BE2C (cell line): ENCODE measurements around the gene CYP26C1.

Source experiments
- DNase-seq: peaks from one replicate; pipeline ENCODE4 v3.0.0-alpha.2; 2020
- H3K27me3 ChIP-seq: fragments of 250-450 bp; sonication (Bioruptor Pico); 2 replicates; pipeline ENCODE4 v1.5.1; 2020; ENCODE audit warnings: mild to moderate bottlenecking
- H3K36me3 ChIP-seq: fragments of 250-450 bp; sonication (Bioruptor Pico); 2 replicates; pipeline ENCODE4 v1.5.1; 2020; ENCODE audit warnings: mild to moderate bottlenecking
- H3K4me1 ChIP-seq: fragments of 250-450 bp; sonication (Bioruptor Pico); 2 replicates; pipeline ENCODE4 v1.5.1; 2020
- H3K4me3 ChIP-seq: 2 replicates; pipeline ENCODE4 v1.5.1; 2011; ENCODE audit warnings: low read depth, low read length
- H3K9me3 ChIP-seq: fragments of 250-450 bp; sonication (Bioruptor Pico); 2 replicates; pipeline ENCODE4 v1.5.1; 2020
- TF ChIP-seq, protein P1 (sequence below): IDR thresholded peaks from 2 replicates; pipeline ENCODE4 v1.5.1; 2012; ENCODE audit warnings: mild to moderate bottlenecking, low read depth, low read length

Gene CYP26C1

DNA sequence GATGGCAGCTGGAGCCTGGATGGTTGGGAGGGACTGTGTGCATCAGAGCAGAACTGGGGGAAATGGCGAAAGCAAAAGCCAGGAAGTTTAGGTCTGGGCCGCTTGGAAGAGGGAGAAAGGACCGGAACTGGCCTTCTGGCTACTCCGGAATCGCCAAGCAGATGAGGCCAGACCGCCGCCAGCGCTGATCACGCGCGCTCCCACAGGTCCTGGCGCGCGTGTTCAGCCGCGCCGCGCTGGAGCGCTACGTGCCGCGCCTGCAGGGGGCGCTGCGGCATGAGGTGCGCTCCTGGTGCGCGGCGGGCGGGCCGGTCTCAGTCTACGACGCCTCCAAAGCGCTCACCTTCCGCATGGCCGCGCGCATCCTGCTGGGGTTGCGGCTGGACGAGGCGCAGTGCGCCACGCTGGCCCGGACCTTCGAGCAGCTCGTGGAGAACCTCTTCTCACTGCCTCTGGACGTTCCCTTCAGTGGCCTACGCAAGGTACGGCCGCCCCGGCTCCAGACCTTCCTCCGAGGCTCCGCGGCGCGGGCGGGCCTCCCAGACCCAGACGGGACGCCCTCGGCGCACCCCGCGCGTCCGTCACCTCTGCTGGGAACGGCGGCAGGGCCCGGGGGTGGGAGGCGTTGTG is 2.0 kb downstream of the CYP26C1 start:
- Histone ChIP-seq H3K9me3 (no peaks in the 10 kb centered on the region), H3K36me3 (no peaks in the 10 kb centered on the region), H3K27me3 (peaks cover 27% of the 10 kb centered on the region), H3K4me3 (no peak overlapping the region), H3K4me1 (no peaks in the 10 kb centered on the region)
- DNase-seq: no peak
- TF ChIP-seq, protein P1, sequence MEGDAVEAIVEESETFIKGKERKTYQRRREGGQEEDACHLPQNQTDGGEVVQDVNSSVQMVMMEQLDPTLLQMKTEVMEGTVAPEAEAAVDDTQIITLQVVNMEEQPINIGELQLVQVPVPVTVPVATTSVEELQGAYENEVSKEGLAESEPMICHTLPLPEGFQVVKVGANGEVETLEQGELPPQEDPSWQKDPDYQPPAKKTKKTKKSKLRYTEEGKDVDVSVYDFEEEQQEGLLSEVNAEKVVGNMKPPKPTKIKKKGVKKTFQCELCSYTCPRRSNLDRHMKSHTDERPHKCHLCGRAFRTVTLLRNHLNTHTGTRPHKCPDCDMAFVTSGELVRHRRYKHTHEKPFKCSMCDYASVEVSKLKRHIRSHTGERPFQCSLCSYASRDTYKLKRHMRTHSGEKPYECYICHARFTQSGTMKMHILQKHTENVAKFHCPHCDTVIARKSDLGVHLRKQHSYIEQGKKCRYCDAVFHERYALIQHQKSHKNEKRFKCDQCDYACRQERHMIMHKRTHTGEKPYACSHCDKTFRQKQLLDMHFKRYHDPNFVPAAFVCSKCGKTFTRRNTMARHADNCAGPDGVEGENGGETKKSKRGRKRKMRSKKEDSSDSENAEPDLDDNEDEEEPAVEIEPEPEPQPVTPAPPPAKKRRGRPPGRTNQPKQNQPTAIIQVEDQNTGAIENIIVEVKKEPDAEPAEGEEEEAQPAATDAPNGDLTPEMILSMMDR: peak; percentile 15; the same call in 1 of the 2 replicates

DNA sequence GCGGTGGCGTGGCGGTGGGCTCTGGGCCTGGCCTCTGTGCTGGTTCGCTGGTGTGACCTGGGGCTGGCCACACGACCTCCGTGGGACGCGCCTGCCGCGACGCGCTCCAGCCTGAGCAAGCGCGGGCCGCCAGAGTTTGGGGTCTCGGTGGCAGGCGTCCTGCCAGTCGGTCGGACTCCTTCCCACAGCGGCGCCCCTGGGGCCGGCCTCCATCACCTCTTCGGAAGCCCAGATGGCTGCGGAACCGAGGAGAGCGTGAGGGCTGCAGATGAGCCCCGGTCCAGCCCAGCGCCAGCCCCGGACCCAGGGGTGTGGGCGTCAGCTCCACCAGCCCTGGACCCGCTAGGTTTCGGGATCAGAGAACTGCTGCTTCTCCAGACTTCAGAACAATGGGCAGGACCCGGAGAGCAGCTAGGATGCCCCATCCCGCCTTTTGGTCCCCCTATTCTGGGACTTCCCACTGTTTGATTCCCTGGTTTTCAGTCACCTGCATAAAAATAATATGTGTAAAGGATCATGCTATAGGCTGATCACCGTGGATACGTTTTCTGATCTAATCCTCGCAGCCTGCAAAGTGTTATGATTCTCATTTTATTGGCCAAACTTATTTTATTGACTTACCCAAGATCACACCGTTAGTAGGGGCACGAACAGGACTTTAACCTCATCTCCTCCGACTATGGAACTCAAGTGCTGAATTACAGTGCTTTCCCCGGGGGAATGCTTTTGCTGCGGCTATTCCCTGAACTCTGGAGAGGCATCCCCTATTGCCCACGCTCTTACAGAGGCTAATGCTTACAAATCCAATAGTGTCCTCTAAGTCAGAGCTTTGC is 2.8 kb downstream of the CYP26C1 start:
- H3K27me3 ChIP-seq: peaks cover 34% of the 10 kb centered on the region
- H3K9me3 ChIP-seq: no peaks in the 10 kb centered on the region
- H3K4me1 ChIP-seq: no peaks in the 10 kb centered on the region
- no peak for DNase-seq
- no peaks in the 10 kb centered on the region for H3K36me3 ChIP-seq
- TF ChIP-seq, protein P1: no peak
- H3K4me3 ChIP-seq: no peak overlapping the region

DNA sequence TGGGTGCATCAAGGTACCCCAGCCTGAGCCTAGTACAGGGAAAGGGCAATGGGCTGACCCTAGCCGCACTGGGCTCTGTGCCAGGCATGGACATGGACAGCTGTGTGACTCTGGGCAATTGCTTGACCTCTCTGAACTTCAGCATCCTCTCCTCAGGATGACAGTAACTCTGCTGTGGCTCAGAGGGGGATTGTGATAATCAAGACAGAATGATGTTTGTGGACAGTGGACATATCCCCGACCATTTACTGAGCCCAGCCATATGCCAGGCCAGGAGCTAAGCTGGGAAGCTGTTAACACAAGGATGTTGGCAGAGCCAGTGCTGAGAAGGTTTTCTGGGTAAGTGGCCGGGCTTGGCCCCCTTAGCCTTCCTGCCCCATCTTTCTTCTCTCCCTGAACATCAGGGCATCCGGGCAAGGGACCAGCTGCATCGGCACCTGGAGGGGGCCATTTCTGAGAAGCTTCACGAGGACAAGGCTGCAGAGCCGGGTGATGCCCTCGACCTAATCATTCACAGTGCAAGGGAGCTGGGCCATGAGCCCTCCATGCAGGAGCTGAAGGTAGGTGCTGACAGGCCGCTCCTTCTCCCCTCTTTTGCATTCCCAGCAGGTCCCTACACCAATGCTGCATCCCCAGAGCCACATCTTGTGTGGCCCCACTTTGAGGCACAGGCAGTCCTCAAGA is 3.5 kb downstream of the CYP26C1 start:
- Histone ChIP-seq H3K4me1 (no peaks in the 10 kb centered on the region), H3K9me3 (no peaks in the 10 kb centered on the region), H3K4me3 (no peak overlapping the region), H3K27me3 (peaks cover 42% of the 10 kb centered on the region), H3K36me3 (no peaks in the 10 kb centered on the region)
- DNase-seq: no peak
- TF ChIP-seq, protein P1: no peak

DNA sequence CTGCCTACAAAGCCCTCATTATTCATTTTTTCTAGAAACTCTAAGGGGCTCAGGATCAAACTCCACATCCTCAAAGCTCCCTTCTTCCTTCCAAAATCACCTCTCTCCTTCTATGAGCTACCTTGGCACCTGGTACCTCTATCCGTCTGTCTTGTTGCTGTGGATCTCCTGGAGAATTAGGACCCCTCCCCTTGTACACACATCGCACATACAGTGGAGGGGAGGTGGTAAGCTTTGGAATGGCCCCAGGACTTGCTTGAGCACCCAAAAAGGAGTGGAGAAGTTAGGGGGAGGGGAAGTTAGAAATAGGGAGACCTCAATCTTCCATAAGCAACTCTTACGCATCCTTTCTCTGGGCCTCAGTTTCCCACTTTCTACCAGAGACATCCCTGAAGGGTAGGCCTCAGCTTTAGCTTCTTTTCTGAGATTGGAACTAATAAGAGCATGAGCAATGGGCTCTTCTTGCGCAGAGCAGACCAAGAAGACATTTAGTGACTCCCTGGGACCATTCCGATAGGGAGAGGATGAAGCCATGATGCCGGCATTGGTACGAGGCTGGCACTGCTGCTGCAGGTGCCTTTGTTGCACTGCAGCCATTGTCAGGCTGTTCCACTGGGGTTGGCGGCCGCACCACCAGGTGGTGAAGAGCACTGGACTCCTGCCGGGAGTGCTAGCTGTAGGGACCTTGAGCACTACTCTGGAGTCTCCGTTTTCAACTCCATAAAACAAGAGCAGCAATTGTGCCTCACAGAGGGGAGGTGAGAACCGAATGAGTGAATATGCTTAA is 4.5 kb downstream of the CYP26C1 start:
- peaks cover 45% of the 10 kb centered on the region for H3K27me3 ChIP-seq
- H3K36me3 ChIP-seq: no peaks in the 10 kb centered on the region
- DNase-seq: no peak

DNA sequence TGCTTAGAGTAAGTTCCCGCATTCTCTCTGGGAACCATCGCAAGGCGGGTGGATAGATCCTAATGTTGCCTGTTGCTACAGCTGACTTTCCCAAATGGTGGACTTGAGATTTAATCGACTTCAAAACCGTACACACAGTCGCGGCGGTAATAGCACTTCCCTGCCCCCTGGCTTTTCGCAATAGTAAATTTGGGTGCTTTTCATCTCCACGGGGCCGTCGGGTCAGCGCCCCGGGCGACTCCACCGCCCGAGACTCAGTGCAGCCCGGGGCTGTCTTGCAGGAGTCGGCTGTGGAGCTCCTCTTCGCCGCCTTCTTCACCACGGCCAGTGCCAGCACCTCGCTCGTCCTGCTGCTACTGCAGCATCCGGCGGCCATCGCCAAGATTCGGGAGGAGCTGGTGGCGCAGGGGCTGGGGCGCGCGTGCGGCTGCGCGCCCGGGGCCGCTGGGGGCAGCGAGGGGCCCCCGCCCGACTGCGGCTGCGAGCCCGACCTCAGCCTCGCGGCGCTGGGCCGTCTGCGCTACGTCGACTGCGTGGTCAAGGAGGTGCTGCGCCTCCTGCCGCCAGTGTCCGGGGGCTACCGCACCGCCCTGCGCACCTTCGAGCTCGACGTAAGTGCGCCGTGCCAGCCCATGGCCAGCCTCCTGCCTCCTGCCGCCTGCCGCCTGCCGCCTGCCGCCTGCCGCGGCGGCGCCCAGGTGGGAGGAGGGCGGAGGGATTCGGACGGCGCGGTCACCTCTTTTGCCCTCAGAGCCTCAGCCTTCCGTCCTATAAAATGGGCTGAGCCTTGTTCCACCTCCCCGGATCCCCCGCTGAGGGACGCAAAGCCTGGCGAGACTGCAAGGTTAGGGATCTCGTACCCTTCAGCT is 5.3 kb downstream of the CYP26C1 start:
- H3K4me1 ChIP-seq: no peaks in the 10 kb centered on the region
- H3K4me3 ChIP-seq: no peak overlapping the region
- H3K9me3 ChIP-seq: no peaks in the 10 kb centered on the region
- H3K36me3 ChIP-seq: no peaks in the 10 kb centered on the region
- TF ChIP-seq, protein P1: no peak
- DNase-seq: no peak
- H3K27me3 ChIP-seq: peaks cover 51% of the 10 kb centered on the region

More for the DNA sequence above, 4.5 kb downstream of the CYP26C1 start:
- TF ChIP-seq, protein P1: no peak
- no peaks in the 10 kb centered on the region for H3K9me3 ChIP-seq
- H3K4me1 ChIP-seq: no peaks in the 10 kb centered on the region
- H3K4me3 ChIP-seq: no peak overlapping the region
